Measurements from ENCODE around the gene HBQ1.
"Not testable (repeated sequence)": the region's sequence is repeated elsewhere in the genome, so short reads cannot be mapped to it uniquely, and the experiment has no call there.

Gene HBQ1

DNA sequence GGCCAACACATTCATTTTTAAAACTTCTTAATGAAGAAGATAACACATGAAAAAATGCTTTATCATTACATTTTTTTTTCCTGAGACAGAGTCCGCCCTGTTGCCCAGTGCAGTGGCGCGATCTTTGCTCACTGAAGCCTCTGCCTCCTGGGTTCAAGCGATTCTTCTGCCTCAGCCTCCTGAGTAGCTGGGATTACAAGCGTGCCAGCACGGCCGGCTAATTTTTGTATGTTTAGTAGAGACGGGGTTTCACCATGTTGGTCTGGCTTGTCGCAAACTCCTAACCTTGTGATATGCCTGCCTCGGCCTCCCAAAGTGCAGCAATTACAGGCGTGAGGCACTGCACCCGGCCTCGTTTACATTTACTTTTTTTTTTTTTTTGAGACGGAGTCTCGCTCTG is 13.2 kb downstream of the HBQ1 start:
- no peak overlapping the region for H3K4me3 ChIP-seq (IDR thresholded peaks at IDR 0.05; ENCODE audit: insufficient read depth, low read depth, low read length)
- H3K27me3 ChIP-seq (ENCODE audit: insufficient read depth, low read depth) = no peaks in the 10 kb centered on the region
- no peaks in the 10 kb centered on the region for H3K4me1 ChIP-seq (ENCODE audit: low read depth, poor library complexity, severe bottlenecking)
- H3K79me2 ChIP-seq (ENCODE audit: insufficient read depth, low read depth) = no peaks in the 10 kb centered on the region
- H2AFZ ChIP-seq (ENCODE audit: low read depth) = no peak overlapping the region
- peaks cover 9% of the 10 kb centered on the region; the same call in 1 of the 2 replicates for H3K36me3 ChIP-seq (ENCODE audit: insufficient read depth)
- H3K27ac ChIP-seq = no peak overlapping the region
- TF ChIP-seq, protein P1, sequence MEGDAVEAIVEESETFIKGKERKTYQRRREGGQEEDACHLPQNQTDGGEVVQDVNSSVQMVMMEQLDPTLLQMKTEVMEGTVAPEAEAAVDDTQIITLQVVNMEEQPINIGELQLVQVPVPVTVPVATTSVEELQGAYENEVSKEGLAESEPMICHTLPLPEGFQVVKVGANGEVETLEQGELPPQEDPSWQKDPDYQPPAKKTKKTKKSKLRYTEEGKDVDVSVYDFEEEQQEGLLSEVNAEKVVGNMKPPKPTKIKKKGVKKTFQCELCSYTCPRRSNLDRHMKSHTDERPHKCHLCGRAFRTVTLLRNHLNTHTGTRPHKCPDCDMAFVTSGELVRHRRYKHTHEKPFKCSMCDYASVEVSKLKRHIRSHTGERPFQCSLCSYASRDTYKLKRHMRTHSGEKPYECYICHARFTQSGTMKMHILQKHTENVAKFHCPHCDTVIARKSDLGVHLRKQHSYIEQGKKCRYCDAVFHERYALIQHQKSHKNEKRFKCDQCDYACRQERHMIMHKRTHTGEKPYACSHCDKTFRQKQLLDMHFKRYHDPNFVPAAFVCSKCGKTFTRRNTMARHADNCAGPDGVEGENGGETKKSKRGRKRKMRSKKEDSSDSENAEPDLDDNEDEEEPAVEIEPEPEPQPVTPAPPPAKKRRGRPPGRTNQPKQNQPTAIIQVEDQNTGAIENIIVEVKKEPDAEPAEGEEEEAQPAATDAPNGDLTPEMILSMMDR (conservative IDR thresholded peaks at IDR 0.05; ENCODE audit: low read depth, low read length) = no peak
- H3K4me2 ChIP-seq = no peak overlapping the region
- H3K9ac ChIP-seq = no peak overlapping the region
- H4K20me1 ChIP-seq (ENCODE audit: insufficient read depth) = no peaks in the 10 kb centered on the region; the same call in 1 of the 2 replicates

DNA sequence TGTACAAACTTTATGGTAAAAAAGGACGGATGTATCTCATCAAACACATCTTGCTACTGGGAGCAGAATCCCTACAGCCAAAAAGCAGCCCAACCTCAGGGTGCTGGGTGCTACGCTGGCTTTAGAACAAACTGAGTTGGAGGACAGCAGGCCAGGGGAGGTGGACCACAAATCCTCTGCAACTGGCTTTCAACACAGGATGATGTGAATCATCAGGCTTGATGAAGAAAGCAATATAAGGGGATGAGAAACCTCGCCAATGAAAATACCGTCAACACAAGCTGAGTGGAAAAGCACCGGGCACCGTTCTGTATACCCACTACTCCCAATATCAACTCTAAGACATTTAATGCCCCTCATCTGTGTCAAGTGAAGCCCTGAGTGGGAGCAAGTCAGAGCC is 14.3 kb downstream of the HBQ1 start:
- TF ChIP-seq, protein P1 (conservative IDR thresholded peaks at IDR 0.05; ENCODE audit: low read depth, low read length) = no peak

DNA sequence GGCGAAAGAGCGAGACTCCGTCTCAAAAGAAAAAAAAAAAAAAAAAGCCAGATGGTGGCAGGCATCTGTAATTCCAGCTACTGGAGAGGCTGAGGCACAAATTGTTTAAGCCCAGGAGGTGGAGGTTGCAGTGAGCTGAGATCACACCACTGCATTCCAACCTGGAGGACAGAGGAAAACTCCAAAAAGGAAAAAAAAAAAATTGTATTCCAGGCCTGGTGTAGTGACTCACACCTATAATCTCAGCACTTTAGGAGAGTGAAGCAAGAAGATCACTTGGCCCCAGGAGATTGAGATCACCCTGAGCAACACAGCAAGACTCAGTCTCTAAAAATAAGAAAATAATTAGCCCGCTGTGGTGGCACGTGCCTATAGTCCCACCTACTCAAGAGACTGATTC is 20.1 kb downstream of the HBQ1 start:
- no peak overlapping the region for H3K4me2 ChIP-seq
- no peaks in the 10 kb centered on the region for H4K20me1 ChIP-seq (ENCODE audit: insufficient read depth)
- no peak overlapping the region for H2AFZ ChIP-seq (ENCODE audit: low read depth)
- TF ChIP-seq, protein P1 (conservative IDR thresholded peaks at IDR 0.05; ENCODE audit: low read depth, low read length) = no peak
- no peak overlapping the region for H3K4me3 ChIP-seq (IDR thresholded peaks at IDR 0.05; ENCODE audit: insufficient read depth, low read depth, low read length)
- no peak overlapping the region for H3K9ac ChIP-seq
- H3K4me1 ChIP-seq (ENCODE audit: low read depth, poor library complexity, severe bottlenecking) = no peaks in the 10 kb centered on the region
- H3K79me2 ChIP-seq (ENCODE audit: insufficient read depth, low read depth) = no peaks in the 10 kb centered on the region
- H3K27ac ChIP-seq = no peak overlapping the region
- no peaks in the 10 kb centered on the region for H3K27me3 ChIP-seq (ENCODE audit: insufficient read depth, low read depth)
- H3K36me3 ChIP-seq (ENCODE audit: insufficient read depth) = peaks cover 27% of the 10 kb centered on the region; the same call in 1 of the 2 replicates

More for the DNA sequence above, 14.3 kb downstream of the HBQ1 start:
- H3K4me3 ChIP-seq (IDR thresholded peaks at IDR 0.05; ENCODE audit: insufficient read depth, low read depth, low read length) = no peak overlapping the region
- no peak overlapping the region for H3K4me2 ChIP-seq
- H3K4me1 ChIP-seq (ENCODE audit: low read depth, poor library complexity, severe bottlenecking) = no peaks in the 10 kb centered on the region
- H2AFZ ChIP-seq (ENCODE audit: low read depth) = no peak overlapping the region
- H3K9ac ChIP-seq = no peak overlapping the region
- peaks cover 18% of the 10 kb centered on the region; the same call in 1 of the 2 replicates for H3K36me3 ChIP-seq (ENCODE audit: insufficient read depth)
- H3K79me2 ChIP-seq (ENCODE audit: insufficient read depth, low read depth) = no peaks in the 10 kb centered on the region
- H4K20me1 ChIP-seq (ENCODE audit: insufficient read depth) = no peaks in the 10 kb centered on the region; the same call in 1 of the 2 replicates
- H3K27ac ChIP-seq = no peak overlapping the region
- H3K27me3 ChIP-seq (ENCODE audit: insufficient read depth, low read depth) = no peaks in the 10 kb centered on the region

DNA sequence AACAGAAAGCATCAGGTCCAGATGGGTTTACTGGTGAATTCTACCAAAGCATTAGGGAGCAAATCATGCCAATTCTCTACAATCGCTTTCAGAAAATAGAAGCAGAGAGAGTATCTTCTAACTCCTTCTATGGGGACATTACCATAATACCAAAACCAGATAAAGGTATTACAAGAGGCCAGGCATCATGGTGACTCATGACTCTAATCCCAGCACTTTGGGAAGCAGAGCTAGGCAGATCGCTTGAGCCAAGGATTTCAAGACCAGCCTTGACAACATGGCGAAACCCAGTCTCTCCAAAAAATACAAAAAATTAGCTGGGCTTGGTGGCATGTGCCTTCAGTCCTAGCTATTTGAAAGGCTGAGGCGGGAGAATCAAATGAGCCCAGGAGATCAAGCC is 23.0 kb downstream of the HBQ1 start:
- Histone ChIP-seq H4K20me1 (ENCODE audit: insufficient read depth) (no peaks in the 10 kb centered on the region), H3K36me3 (ENCODE audit: insufficient read depth) (peaks cover 27% of the 10 kb centered on the region; the same call in 1 of the 2 replicates), H3K27ac (no peak overlapping the region), H3K27me3 (ENCODE audit: insufficient read depth, low read depth) (no peaks in the 10 kb centered on the region), H2AFZ (ENCODE audit: low read depth) (no peak overlapping the region), H3K4me3 (IDR thresholded peaks at IDR 0.05; ENCODE audit: insufficient read depth, low read depth, low read length) (no peak overlapping the region), H3K79me2 (ENCODE audit: insufficient read depth, low read depth) (no peaks in the 10 kb centered on the region; the same call in 1 of the 2 replicates), H3K4me1 (ENCODE audit: low read depth, poor library complexity, severe bottlenecking) (peaks cover 8% of the 10 kb centered on the region), H3K4me2 (no peak overlapping the region), H3K9ac (no peak overlapping the region)
- TF ChIP-seq, protein P1 (conservative IDR thresholded peaks at IDR 0.05; ENCODE audit: low read depth, low read length) = no peak

DNA sequence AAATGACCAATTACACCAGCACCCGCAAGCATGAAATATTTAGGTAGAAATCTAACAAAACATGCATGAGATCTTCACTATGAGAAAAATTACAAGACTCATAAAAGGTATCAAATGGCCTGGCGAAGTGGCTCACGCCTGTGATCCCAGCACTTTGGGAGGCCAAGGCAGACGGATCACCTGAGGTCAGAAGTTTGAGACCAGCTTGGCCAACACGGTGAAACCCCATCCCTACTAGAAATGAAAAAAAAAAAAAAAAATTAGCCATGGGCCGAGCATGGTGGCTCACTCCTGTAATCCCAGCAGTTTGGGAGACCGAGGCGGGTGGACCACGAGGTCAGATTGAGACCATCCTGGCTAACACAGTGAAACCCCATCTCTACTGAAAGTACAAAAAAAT is 23.8 kb downstream of the HBQ1 start:
- H3K36me3 ChIP-seq (ENCODE audit: insufficient read depth) = peaks cover 19% of the 10 kb centered on the region; the same call in 1 of the 2 replicates
- not testable (repeated sequence) for H3K4me1 ChIP-seq (ENCODE audit: low read depth, poor library complexity, severe bottlenecking); H3K79me2 ChIP-seq (ENCODE audit: insufficient read depth, low read depth); H3K27me3 ChIP-seq (ENCODE audit: insufficient read depth, low read depth); H3K27ac ChIP-seq; H2AFZ ChIP-seq (ENCODE audit: low read depth); H4K20me1 ChIP-seq (ENCODE audit: insufficient read depth); H3K4me2 ChIP-seq; H3K9ac ChIP-seq; H3K4me3 ChIP-seq (IDR thresholded peaks at IDR 0.05; ENCODE audit: insufficient read depth, low read depth, low read length)

DNA sequence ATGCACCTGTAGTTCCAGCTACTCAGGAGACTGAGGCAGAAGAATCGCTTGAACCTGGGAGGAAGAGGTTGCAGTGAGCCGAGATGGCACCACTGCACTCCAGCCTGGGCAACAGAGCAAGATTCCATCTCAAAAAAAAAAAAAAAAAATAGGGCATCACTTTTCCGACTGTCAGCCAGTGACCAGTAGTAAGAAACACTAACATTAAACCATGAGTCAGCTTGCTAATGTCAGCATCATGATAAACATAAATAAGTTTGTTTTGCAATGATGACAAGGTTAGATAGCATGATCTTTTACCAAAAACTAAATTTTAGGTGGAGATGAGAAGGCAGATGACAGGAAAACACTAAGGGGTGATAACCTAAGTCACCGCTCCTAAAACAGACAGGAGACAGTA is 29.1 kb downstream of the HBQ1 start:
- H4K20me1 ChIP-seq (ENCODE audit: insufficient read depth); H3K4me3 ChIP-seq (IDR thresholded peaks at IDR 0.05; ENCODE audit: insufficient read depth, low read depth, low read length); H3K4me1 ChIP-seq (ENCODE audit: low read depth, poor library complexity, severe bottlenecking); H3K4me2 ChIP-seq; H2AFZ ChIP-seq (ENCODE audit: low read depth); H3K27me3 ChIP-seq (ENCODE audit: insufficient read depth, low read depth); H3K79me2 ChIP-seq (ENCODE audit: insufficient read depth, low read depth); H3K9ac ChIP-seq; H3K27ac ChIP-seq: not testable (repeated sequence)
- H3K36me3 ChIP-seq (ENCODE audit: insufficient read depth) = peaks cover 10% of the 10 kb centered on the region; the same call in 1 of the 2 replicates

DNA sequence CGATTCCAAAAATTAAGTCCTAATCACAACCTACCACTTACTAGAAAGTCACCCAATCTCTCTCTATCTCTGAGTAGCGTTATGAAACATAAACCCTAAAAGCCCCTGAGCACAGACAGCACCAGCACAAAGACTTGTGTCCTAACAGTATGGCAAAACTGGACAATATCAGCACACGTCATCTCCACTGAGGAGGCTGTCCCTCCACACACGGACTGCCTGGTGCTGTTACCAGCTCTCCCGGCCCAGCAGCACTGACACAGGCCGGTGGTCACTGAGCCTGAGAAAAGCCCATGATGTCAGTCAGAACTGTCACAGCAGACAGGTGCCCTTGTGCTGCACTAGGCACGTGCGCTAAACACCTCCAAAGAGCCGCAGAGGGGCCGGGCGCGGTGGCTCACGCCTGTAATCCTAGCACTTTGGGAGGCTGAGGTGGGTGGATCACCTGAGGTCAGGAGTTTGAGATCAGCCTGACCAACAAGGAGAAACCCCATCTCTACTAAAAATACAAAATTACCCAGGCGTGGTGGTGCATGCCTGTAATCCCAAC is 31.4 kb downstream of the HBQ1 start:
- not testable (repeated sequence) for H4K20me1 ChIP-seq (ENCODE audit: insufficient read depth); H3K36me3 ChIP-seq (ENCODE audit: insufficient read depth); H3K4me3 ChIP-seq (IDR thresholded peaks at IDR 0.05; ENCODE audit: insufficient read depth, low read depth, low read length); H3K4me2 ChIP-seq; H2AFZ ChIP-seq (ENCODE audit: low read depth); H3K4me1 ChIP-seq (ENCODE audit: low read depth, poor library complexity, severe bottlenecking); H3K27me3 ChIP-seq (ENCODE audit: insufficient read depth, low read depth); H3K9ac ChIP-seq; H3K27ac ChIP-seq
- peaks cover 14% of the 10 kb centered on the region; the same call in 1 of the 2 replicates for H3K79me2 ChIP-seq (ENCODE audit: insufficient read depth, low read depth)
